Stomach (tissue), 9 donors: ENCODE data around the gene NOXA1. TPM values are rescaled to one million over a fixed set of nuclear protein-coding genes. Genes with fewer than 3 reads are reported as not detected.
A peak's percentile ranks its signal among the peaks of the same experiment; 100 is the strongest.

ENCODE experiments used
- DNase-seq, 2 donors: peaks; one replicate each; pipeline versions ENCODE4 v3.0.0 to v3.0.0-alpha.2; 2013 to 2019
- H3K27ac ChIP-seq, 5 donors: fragments of 200-600 bp in 4 of 5; sonication (generic) in 4 of 5; one replicate each; pipeline ENCODE4 v1.5.1; 2013 to 2019; ENCODE audit warnings: mild to moderate bottlenecking in 1 of 5, moderate library complexity in 1 of 5
- H3K27me3 ChIP-seq, 3 donors: fragments of 200-600 bp; sonication (generic); one replicate each; pipeline ENCODE4 v1.5.1; 2017 to 2019; ENCODE audit warnings: mixed run types in 1 of 3
- H3K36me3 ChIP-seq, 4 donors: fragments of 200-600 bp; sonication (generic); 1 replicate in 3 of 4; 2 replicates in 1 of 4; pipeline ENCODE4 v1.5.1; 2016 to 2019
- H3K4me1 ChIP-seq, 4 donors: fragments of 200-600 bp; sonication (generic); one replicate each; pipeline ENCODE4 v1.5.1; 2016 to 2019
- H3K4me3 ChIP-seq, 4 donors: fragments of 200-600 bp; sonication (generic) in 3 of 4; one replicate each; pipeline ENCODE4 v1.5.1; 2016 to 2019; ENCODE audit warnings: mild to moderate bottlenecking in 1 of 4
- H3K9me3 ChIP-seq, 4 donors: fragments of 200-600 bp; sonication (generic); one replicate each; pipeline ENCODE4 v1.5.1; 2016 to 2019
- CTCF ChIP-seq, 7 experiments: fragments of 450-650 bp in 4 of 7; fragments of 200-600 bp in 3 of 7; sonication (generic) in 3 of 7; IDR thresholded peaks; one replicate each; pipeline ENCODE4 v1.5.1; 2016 to 2019; ENCODE audit warnings: antibody characterized with exemption in 7 of 7, control low read depth in 2 of 7, mild to moderate bottlenecking in 1 of 7
- EP300 ChIP-seq: sonication (generic); formaldehyde crosslinking; IDR thresholded peaks from one replicate; pipeline ENCODE4 v1.6.1; 2017; ENCODE audit warnings: antibody characterized with exemption
- POLR2A ChIP-seq, 4 donors: fragments of 450-650 bp; IDR thresholded peaks; one replicate each; pipeline ENCODE4 v1.6.1; 2016; ENCODE audit warnings: antibody characterized with exemption in 4 of 4, control low read depth in 2 of 4, mild to moderate bottlenecking in 1 of 4, moderate library complexity in 1 of 4
- POLR2AphosphoS5 ChIP-seq, 3 donors: sonication (generic); formaldehyde crosslinking; IDR thresholded peaks; one replicate each; pipeline ENCODE4 v1.6.1; 2016; ENCODE audit warnings: antibody characterized with exemption in 3 of 3
- WGBS, 5 donors: extraction: QIAGEN DNeasy Blood & Tissue Kit in 3 of 5; methylation state at CpG; one replicate each; pipeline versions ENCODE4 v1.1.5 to v1.1.7; 2013 to 2018; 5-methylcytosine and 5-hydroxymethylcytosine counted together
- intact Hi-C: fragments of 100-400 bp; cut with DNase I; formaldehyde crosslinking; loops from one replicate; pipeline ENCODE4 v1.15.1; 2023; ENCODE audit warnings: low total_unique reads
- polyA plus RNA-seq, 3 donors: library from polyadenylated mRNA; stranded (reverse); fragments of 200-250 nt; gene quantifications; one replicate each; pipeline ENCODE4 v1.2.3, GENCODE V29; 2013
- total RNA-seq, 5 donors: library from RNA; depleted of rRNA; stranded (reverse); fragments of >200 nt; gene quantifications; one replicate each; pipeline versions ENCODE4 v1.1.0 to v1.2.3, GENCODE V29; 2014 to 2016
- donor health status: healthy with polysubstance abuse.
- donor health status: Bipolar disorder and iron deficiency.
- donor health status: healthy.

Gene NOXA1
- total and polyA plus RNA-seq, 8 donors: 3.5 to 43.2 (median 14.7) TPM

- peak overlapping the region; percentile 88 to 99 (median 96) for H3K4me3 ChIP-seq
- intact Hi-C loops: no loop called here
- H3K27me3 ChIP-seq: no peaks in the 10 kb centered on the region
- H3K27ac ChIP-seq: peak overlapping the region; percentile 80 to 95 (median 90)
- peaks cover 0 to 10% (median 3%) of the 10 kb centered on the region in 4 donors for H3K36me3 ChIP-seq
- peaks cover 17 to 57% (median 45%) of the 10 kb centered on the region in 4 donors for H3K4me1 ChIP-seq
- TF ChIP-seq POLR2AphosphoS5 (IDR thresholded peaks at IDR 0.05) (no peak), EP300 (no peak), CTCF (IDR thresholded peaks at IDR 0.05) (no peak), POLR2A (IDR thresholded peaks at IDR 0.05) (no peak)
- WGBS, 5 donors: 2 to 7% (median 3%) methylated on average over 11 of the region's 11 CpGs
- DNase-seq: no peak
- no peaks in the 10 kb centered on the region for H3K9me3 ChIP-seq
Observed at GRCh38 chr9:137421838-137422603, 1.2 kb upstream of the NOXA1 start.

DNA sequence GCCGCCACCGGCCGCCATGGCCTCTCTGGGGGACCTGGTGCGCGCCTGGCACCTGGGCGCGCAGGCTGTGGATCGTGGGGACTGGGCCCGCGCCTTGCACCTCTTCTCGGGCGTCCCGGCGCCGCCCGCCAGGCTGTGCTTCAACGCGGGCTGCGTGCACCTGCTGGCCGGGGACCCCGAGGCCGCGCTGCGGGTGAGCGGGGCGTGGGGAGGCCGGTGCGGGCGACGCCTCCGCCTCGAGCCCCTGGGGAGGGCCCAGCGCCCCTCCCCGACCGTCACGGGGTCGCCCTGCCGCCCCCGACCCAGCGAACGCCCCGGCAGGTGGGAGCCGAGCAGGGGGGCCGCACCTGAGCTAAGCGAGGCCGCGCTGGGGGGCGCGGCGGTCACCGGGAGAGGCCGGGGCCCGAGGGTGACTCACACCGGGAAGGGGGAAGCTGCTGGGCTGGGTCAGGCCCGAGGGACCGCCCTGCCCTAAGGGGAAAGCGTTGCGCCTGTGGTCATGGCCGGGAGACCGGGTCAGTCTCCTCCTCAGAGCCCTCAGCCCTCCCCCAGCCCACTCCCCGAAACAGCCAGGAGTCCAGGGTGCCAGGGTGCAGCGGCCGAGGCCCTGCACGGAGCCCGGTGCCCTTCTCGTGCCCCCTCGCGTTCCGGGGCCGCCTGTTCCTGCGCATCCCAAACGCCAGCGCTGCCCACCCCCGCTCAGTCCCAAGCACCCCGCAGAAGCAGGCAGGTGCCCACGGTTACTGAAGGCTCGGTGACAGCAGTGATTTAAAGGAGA is 510 bp downstream of the NOXA1 start:
- Histone ChIP-seq H3K4me3 (peak overlapping the region; percentile 88 to 99 (median 96)), H3K9me3 (no peaks in the 10 kb centered on the region), H3K27ac (peak overlapping the region; percentile 91 to 95 (median 92)), H3K36me3 (no peaks in the 10 kb centered on the region), H3K27me3 (no peaks in the 10 kb centered on the region), H3K4me1 (peaks cover 17 to 55% (median 44%) of the 10 kb centered on the region in 4 donors)
- WGBS, 5 donors: 4 to 21% (median 11%) methylated on average over 35 to 77 of the region's 77 CpGs
- no peak for TF ChIP-seq POLR2A (IDR thresholded peaks at IDR 0.05)
- peak in 1 of 7 experiments; percentile 32 for TF ChIP-seq CTCF (IDR thresholded peaks at IDR 0.05)
- no peak for TF ChIP-seq EP300
- TF ChIP-seq POLR2AphosphoS5 (IDR thresholded peaks at IDR 0.05): peak in 2 of 3 donors; percentile 19 to 40
- DNase-seq: peak; percentile 71 to 80
- intact Hi-C loops: no loop called here

- H3K27ac ChIP-seq: no peak overlapping the region
- peak in 1 of 2 donors; percentile 5 for DNase-seq
Observed at GRCh38 chr9:137426018-137426681, 3.0 kb downstream of the NOXA1 start.

More at GRCh38 chr9:137426018-137426681, 3.0 kb downstream of the NOXA1 start:
- H3K36me3 ChIP-seq: no peaks in the 10 kb centered on the region
- H3K27me3 ChIP-seq: no peaks in the 10 kb centered on the region
- TF ChIP-seq CTCF (IDR thresholded peaks at IDR 0.05) (no peak), POLR2AphosphoS5 (IDR thresholded peaks at IDR 0.05) (no peak), POLR2A (IDR thresholded peaks at IDR 0.05) (no peak), EP300 (no peak)
- no peak overlapping the region for H3K4me3 ChIP-seq
- H3K4me1 ChIP-seq: peaks cover 24 to 63% (median 58%) of the 10 kb centered on the region in 4 donors
- H3K9me3 ChIP-seq: no peaks in the 10 kb centered on the region
- WGBS, 5 donors: 82 to 86% (median 84%) methylated on average over 18 of the region's 18 CpGs
- intact Hi-C loops: no loop called here
